Prostate gland (tissue), 2 donors: Measurements from ENCODE around the gene KIAA0513. TPM values are rescaled to one million over a fixed set of nuclear protein-coding genes. Genes with fewer than 3 reads are reported as not detected.

ENCODE experiments used
- DNase-seq: peaks from one replicate; pipeline ENCODE4 v3.0.0-alpha.2; 2019; ENCODE audit warnings: low spot score
- H3K27ac ChIP-seq, 2 donors: fragments of 200-600 bp; sonication (generic); 2 replicates each; pipeline ENCODE4 v1.5.1; 2017 to 2019
- H3K27me3 ChIP-seq: fragments of 200-600 bp; sonication (generic); replicated peaks from 2 replicates; pipeline ENCODE4 v1.5.1; 2019; ENCODE audit not compliant: insufficient read depth
- H3K36me3 ChIP-seq, 2 donors: fragments of 200-600 bp; sonication (generic); 1 replicate in 1 of 2; 2 replicates in 1 of 2; pipeline versions ENCODE4 v1.5.1 to v1.8.1; 2017 to 2019
- H3K4me1 ChIP-seq: fragments of 200-600 bp; sonication (generic); replicated peaks from 2 replicates; pipeline ENCODE4 v1.5.1; 2019
- H3K4me3 ChIP-seq, 2 donors: fragments of 200-600 bp; sonication (generic); 2 replicates each; pipeline ENCODE4 v1.5.1; 2017 to 2019
- H3K9me3 ChIP-seq: fragments of 200-600 bp; sonication (generic); 2 replicates; pipeline ENCODE4 v1.5.1; 2017
- POLR2A ChIP-seq: fragments of 450-650 bp; IDR thresholded peaks from one replicate; pipeline ENCODE4 v1.6.1; 2016; ENCODE audit warnings: antibody characterized with exemption, mild to moderate bottlenecking
- POLR2AphosphoS5 ChIP-seq: sonication (generic); formaldehyde crosslinking; IDR thresholded peaks from one replicate; pipeline ENCODE4 v1.6.1; 2017; ENCODE audit warnings: antibody characterized with exemption
- WGBS: methylation state at CpG from one replicate; pipeline ENCODE4 v1.1.5; 2018; 5-methylcytosine and 5-hydroxymethylcytosine counted together
- intact Hi-C: fragments of 100-400 bp; cut with DNase I; formaldehyde crosslinking; loops from one replicate; pipeline ENCODE4 v1.14.2; 2022
- total RNA-seq, 2 donors: library from RNA; depleted of rRNA; stranded (reverse); fragments of >200 nt; gene quantifications; one replicate each; pipeline ENCODE4 v1.1.0, GENCODE V29; 2016
- TF ChIP-seq, protein P1 (sequence below), 4 experiments: fragments of 200-600 bp in 2 of 4; fragments of 450-650 bp in 2 of 4; sonication (generic) in 2 of 4; IDR thresholded peaks; 1 replicate in 3 of 4; 2 replicates in 1 of 4; pipeline ENCODE4 v1.5.1; 2016 to 2019; ENCODE audit warnings: antibody characterized with exemption in 4 of 4, mild to moderate bottlenecking in 2 of 4, moderate library complexity in 2 of 4

KIAA0513 gene
- total RNA-seq, 2 donors from 2014 or later = 14.4 to 29.4 TPM

DNA sequence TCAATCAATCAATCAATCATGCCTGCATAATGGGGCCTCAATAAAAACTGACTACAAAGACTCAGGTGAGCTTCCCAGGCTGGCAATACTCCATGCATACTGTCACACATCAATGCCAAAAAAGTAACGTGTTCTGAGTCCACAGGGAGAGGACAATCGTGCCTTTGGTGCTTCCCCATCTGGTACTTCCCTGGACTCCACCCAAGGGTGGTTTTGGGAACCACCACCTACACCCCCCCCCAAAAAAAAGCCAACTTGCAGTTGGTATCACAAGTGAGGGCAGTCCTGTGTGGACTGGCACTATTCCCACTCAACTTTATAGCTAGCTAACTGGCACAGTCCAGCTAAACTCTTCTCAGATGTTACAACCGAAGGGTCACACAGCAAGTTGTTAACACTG is 19.3 kb upstream of the KIAA0513 start:
- Histone ChIP-seq H3K4me1 (peaks cover 6% of the 10 kb centered on the region), H3K4me3 (no peak overlapping the region), H3K9me3 (no peaks in the 10 kb centered on the region), H3K27me3 (no peaks in the 10 kb centered on the region), H3K36me3 (no peaks in the 10 kb centered on the region), H3K27ac (peak overlapping the region in 1 of 2 donors; percentile 35)
- intact Hi-C loops = no loop called here
- 20% methylated on average over 3 of the region's 3 CpGs for WGBS
- DNase-seq = no peak
- TF ChIP-seq, protein P1, sequence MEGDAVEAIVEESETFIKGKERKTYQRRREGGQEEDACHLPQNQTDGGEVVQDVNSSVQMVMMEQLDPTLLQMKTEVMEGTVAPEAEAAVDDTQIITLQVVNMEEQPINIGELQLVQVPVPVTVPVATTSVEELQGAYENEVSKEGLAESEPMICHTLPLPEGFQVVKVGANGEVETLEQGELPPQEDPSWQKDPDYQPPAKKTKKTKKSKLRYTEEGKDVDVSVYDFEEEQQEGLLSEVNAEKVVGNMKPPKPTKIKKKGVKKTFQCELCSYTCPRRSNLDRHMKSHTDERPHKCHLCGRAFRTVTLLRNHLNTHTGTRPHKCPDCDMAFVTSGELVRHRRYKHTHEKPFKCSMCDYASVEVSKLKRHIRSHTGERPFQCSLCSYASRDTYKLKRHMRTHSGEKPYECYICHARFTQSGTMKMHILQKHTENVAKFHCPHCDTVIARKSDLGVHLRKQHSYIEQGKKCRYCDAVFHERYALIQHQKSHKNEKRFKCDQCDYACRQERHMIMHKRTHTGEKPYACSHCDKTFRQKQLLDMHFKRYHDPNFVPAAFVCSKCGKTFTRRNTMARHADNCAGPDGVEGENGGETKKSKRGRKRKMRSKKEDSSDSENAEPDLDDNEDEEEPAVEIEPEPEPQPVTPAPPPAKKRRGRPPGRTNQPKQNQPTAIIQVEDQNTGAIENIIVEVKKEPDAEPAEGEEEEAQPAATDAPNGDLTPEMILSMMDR (IDR thresholded peaks at IDR 0.05) = no peak
- TF ChIP-seq POLR2AphosphoS5 = peak; percentile 19

DNA sequence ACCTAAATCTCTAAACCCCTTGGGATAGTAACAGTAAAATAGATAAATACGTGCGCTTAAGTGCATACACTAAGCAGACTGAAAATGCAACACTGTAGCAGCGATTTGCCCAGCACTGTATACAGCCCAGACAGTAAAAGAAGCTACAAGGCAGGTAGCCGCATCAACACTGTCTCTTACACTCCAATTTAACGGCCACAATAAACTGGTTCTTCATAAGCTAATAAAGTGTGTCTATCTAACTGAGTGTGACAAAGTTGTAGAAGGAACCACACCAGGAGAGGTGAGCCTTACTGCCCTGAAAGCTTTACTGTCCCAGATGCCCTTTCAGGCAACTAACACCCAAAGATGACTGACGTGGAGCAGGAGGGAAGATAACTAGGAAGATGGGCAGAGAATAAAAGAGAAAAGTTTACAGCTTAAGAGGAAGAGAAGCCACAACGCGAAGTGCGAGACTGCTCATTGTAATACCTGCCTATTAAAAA is 17.1 kb upstream of the KIAA0513 start:
- Histone ChIP-seq H3K36me3 (no peaks in the 10 kb centered on the region), H3K27ac (peak overlapping the region; percentile 96 to 98), H3K4me3 (peak overlapping the region; percentile 71 to 85), H3K9me3 (no peaks in the 10 kb centered on the region), H3K4me1 (peaks cover 6% of the 10 kb centered on the region), H3K27me3 (no peaks in the 10 kb centered on the region)
- no peak for DNase-seq
- 16% methylated on average over 9 of the region's 9 CpGs for WGBS
- peak; percentile 42 for TF ChIP-seq POLR2A
- no peak for TF ChIP-seq POLR2AphosphoS5
- intact Hi-C loops = no loop called here

DNA sequence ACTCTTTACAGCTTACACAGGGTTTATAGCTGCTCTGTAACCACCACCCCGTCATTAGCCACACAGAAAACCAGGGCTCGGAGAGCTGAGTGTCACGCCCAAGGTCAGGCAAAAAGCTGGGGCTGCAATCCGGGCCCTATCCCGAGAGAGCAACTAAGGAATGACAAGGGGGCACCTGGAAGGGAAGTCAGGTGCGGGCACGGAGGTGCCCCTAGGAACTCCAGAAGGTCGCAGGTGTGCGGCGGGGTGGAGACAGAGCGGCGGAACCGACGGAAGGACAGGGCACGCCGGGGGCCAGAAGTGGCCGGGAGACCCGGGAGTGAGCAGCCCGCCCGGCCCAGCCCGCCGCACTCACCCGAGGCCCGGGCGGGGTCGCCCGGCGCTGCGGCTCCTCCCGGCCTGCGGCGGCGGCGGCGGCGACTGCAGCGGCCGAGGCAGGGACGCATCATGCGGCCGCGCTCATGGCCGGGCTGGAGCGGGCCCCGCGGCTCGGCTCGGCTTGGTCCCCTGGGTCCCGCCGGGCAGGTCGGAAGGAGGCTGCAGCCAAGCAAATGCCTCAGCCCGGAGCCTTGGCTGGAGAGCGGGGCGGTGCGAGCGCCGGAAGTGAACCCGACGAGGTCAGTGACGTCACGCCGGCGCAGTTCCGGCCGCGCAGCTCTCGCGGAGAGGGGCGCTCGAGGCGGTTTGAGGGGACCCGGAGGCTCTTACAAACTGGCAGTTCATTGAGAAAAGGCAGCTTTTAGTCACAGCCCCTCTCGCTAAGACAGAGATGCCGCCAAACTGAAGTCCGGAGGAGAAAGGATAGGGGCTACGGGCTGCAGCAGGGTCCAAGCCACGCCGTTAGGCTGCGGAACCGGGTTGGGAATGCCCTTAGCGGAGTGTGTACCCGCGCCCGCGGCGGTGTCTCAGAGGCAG is 16.4 kb upstream of the KIAA0513 start, which contains the start of gene ZDHHC7:
Gene ZDHHC7, minus strand, starts transcription at position 605 of the 915 bp plus-strand sequence. CDS start 20,917 bp downstream, outside the sequence.
- WGBS = under 1% methylated on average over 59 of the region's 86 CpGs
- H3K4me1 ChIP-seq = peaks cover 6% of the 10 kb centered on the region
- DNase-seq = peak; percentile 82

DNA sequence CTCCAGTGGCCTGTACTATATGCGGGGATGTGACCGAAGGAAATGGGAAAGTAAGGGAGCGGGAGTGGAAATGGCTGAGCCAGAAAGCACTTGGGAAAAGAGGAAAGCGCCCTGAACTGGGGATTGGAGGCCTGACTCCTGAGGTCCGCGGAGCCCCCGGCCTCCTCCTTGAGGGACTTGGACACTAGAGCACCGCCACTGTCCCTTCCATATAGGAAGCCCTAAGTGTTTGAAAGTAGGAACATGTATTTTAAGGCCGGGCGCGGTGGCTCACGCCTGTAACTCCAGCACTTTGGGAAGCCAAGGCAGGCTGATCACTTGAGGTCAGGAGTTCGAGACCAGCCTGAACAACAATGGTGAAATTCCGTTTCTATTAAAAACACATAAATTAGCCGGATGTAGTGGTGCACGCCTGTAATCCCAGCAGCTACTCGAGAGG is 15.7 kb upstream of the KIAA0513 start:
- 11% methylated on average over 17 of the region's 17 CpGs for WGBS
- Histone ChIP-seq H3K9me3 (no peaks in the 10 kb centered on the region), H3K4me3 (peak overlapping the region; percentile 71 to 85), H3K27ac (peak overlapping the region; percentile 96 to 98), H3K27me3 (no peaks in the 10 kb centered on the region), H3K4me1 (peaks cover 6% of the 10 kb centered on the region), H3K36me3 (no peaks in the 10 kb centered on the region)
- intact Hi-C loops = no loop called here
- DNase-seq = no peak
- TF ChIP-seq POLR2AphosphoS5 (no peak), POLR2A (no peak)
- TF ChIP-seq, protein P1 (IDR thresholded peaks at IDR 0.05) = no peak

More for the DNA sequence above, 16.4 kb upstream of the KIAA0513 start, which contains the start of gene ZDHHC7:
- peak within 1 kb of the TSS; percentile 96 to 98 for H3K27ac ChIP-seq
- H3K27me3 ChIP-seq = no peaks in the 10 kb centered on the region
- intact Hi-C loops = no loop called here
- H3K36me3 ChIP-seq = no peaks in the 10 kb centered on the region
- H3K4me3 ChIP-seq = peak within 1 kb of the TSS; percentile 71 to 85
- TF ChIP-seq POLR2AphosphoS5 (peak; percentile 93), POLR2A (peak; percentile 88)
- TF ChIP-seq, protein P1 (IDR thresholded peaks at IDR 0.05) = peak in 2 of 4 experiments; percentile 14 to 36
- no peaks in the 10 kb centered on the region for H3K9me3 ChIP-seq

DNA sequence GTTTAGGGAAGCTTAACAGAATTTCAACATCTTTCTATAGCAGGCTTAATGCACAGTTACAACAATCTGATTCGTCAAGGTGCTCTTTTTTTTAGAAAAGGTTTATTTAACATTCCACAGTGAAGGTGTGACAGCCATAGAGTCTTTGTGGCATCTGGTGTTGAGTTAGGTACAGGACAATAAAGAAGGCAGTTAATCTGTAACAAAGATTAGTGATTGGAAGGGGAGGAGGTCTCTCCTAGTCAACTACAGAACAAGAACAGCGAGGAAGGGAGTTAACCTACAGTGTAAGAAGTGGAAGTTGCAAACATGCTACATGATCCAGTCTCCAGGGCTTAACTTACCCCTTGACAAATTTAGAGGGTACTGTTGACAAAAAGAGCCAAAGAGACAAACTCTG is 13.3 kb upstream of the KIAA0513 start:
- TF ChIP-seq POLR2A (no peak), POLR2AphosphoS5 (no peak)
- TF ChIP-seq, protein P1 (IDR thresholded peaks at IDR 0.05) = no peak

More for the DNA sequence above, 13.3 kb upstream of the KIAA0513 start:
- no peak overlapping the region for H3K27ac ChIP-seq
- no peaks in the 10 kb centered on the region for H3K9me3 ChIP-seq
- DNase-seq = no peak
- no peak overlapping the region for H3K4me3 ChIP-seq
- H3K27me3 ChIP-seq = no peaks in the 10 kb centered on the region
- 59% methylated on average over 2 of the region's 2 CpGs for WGBS
- no peaks in the 10 kb centered on the region for H3K36me3 ChIP-seq
- intact Hi-C loops = no loop called here
- H3K4me1 ChIP-seq = no peaks in the 10 kb centered on the region
